Islet precursor cell (in vitro differentiated cells): ENCODE data around the gene MVD.
A peak's percentile ranks its signal among the peaks of the same experiment; 100 is the strongest.

ENCODE experiments used
- DNase-seq: peaks from one replicate; pipeline ENCODE4 v3.0.0-alpha.2; 2018

Gene MVD

GRCh38 chr16:88697116-88697830 is 34.4 kb upstream of the MVD start:
- no peak for DNase-seq

- no peak for DNase-seq
Observed at GRCh38 chr16:88696441-88696840, 33.5 kb upstream of the MVD start.

- no peak for DNase-seq
Observed at GRCh38 chr16:88695753-88696152, 32.9 kb upstream of the MVD start.

DNA sequence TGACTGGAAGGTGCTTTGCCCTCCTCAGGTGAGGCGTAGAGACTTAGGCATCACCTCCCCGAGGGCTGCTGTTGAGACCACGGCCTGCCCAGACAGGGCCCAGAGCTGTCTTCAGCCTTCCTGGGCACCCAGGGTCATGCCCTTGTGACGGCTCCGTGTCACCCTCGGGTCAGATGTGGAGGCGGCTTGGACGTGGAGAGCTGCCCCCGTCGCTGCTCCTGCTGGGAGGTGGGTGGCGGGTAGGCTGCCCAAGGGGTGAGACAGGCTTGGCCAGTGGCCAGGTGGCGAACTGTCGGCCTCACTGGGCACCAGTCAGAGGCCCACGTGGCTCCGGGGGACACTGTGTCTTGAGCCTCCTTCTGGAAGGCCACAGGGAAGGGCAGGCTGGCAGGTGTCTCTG is 32.3 kb upstream of the MVD start:
- DNase-seq = no peak

DNA sequence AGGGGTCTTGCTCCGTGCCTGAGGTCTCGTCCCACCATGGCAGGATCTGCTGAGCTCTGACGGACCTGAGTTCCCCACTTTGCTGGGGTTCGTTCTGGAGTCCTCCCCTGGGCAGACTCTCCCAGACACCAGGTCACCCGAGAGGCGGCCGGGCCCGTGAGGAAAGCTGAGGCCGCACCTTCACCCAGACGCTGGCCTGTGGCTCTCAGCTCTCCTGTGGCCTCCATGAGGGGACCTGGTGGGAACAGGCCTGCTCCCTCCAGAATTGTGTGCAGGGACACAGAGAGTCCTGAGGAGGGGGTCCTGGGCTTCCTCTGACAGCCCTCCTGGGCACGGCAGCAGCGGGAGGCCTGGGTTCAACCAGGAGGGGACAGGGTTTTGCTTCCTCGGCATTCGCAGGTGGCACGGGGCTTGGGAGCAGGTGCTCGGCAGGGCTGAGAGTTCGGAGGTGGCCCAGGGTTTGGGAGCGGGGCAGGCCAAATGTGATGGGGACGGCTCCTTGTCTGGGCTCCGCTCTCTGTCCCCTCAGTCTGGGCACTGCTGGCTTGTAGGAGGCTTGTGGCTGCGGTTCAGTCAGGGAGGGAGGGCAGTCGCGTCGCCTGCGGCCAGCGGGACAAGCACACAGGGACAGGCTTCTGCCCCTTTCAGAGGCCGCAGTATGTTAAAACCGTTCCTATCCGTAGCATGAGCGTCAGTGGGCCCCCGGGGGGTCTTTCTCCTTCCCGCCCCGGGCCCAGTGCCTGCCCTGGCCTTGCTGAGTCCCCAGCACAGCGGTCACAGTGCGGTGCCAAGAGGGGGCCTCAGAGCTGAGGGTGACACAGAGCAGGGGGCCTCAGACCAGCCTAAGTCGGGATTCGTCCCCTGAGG is 31.6 kb upstream of the MVD start:
- no peak for DNase-seq

DNA sequence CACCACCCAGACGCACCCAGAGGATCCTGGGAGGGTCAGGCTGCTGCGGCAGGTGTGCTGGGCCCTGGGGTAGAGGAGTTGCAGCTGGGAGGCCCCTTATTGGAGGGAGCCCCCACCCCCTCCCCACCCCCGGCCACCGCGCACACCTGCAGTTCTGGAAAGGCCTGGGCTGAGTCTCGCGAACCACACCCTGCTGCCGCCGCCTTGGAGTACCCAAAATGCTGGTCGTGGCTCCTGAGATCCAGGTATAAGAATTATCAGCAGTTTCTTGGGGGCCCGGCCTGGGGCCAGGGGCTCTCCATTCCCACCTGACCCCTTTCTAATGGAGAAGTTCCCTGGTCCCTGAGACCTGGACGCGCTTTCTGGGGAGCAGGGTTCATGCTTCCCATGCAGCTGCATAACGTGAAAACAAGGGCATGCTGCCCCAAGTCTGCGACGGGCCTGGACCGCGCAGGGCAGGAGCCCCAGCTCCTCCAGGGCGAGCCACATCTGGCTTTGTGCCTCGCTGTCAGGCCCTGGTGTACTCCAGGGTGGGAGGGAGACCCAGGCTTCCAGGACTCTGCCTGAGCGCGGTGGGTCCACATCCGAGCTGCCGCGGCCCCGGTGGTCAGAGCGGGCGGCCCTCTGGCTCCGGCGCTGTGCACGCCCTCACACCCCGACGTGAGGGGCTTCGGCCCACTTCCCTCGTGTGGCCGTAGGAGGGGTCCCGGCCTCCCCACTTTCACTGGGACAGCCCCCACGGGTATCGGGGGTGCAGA is 30.7 kb upstream of the MVD start:
- DNase-seq = no peak

DNA sequence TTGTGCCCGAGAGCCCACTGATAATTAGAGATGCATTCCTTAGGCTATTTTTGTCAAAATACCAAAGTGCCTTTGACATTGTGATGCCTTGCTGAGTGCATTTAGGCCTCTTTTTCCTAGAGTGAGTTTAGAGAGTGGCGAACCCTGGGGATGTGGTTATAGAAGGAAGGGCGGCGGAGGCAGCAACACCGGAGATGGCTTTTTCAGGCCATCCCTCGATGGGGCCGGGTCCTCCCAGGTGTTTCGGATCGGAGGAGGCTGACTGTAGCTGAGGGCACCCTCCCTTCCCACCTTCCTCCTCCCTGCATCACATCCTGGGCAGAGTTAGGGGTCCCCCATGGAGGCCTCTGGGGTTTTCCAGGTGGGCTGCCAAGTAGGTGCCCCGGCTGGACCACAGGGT is 30.0 kb upstream of the MVD start:
- no peak for DNase-seq

DNA sequence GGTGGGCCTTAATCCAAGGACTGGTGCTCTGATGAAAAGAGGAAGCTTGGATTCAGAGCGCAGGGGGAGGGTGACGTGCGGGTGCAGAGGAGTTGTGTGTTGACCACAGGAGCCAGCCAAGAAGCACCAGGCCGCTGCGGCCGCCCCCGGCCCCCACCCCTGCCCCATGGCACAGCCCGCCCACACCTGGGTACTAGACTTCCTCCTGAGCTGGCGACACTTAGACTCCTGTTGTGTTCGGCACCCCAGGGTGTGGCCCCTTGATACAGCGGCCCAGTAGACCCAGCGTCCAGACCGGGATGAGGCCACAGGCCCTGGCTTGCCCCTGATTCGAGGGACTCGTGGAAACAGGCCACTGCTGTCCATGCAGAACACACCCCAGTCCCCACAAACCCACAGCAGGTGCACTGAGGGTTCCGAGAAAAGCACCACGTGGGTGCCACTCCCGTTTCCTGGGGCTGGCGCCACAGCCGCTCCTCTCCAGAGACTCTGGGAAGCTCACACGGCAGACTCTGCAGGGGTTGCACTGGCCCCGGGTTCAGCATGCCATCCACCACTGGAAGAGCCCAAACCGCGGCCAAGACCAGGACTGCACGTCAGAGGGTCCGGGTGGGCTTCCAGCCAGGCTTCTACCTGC is 29.2 kb upstream of the MVD start:
- no peak for DNase-seq

GRCh38 chr16:88691129-88691813 is 28.4 kb upstream of the MVD start:
- DNase-seq = no peak

DNA sequence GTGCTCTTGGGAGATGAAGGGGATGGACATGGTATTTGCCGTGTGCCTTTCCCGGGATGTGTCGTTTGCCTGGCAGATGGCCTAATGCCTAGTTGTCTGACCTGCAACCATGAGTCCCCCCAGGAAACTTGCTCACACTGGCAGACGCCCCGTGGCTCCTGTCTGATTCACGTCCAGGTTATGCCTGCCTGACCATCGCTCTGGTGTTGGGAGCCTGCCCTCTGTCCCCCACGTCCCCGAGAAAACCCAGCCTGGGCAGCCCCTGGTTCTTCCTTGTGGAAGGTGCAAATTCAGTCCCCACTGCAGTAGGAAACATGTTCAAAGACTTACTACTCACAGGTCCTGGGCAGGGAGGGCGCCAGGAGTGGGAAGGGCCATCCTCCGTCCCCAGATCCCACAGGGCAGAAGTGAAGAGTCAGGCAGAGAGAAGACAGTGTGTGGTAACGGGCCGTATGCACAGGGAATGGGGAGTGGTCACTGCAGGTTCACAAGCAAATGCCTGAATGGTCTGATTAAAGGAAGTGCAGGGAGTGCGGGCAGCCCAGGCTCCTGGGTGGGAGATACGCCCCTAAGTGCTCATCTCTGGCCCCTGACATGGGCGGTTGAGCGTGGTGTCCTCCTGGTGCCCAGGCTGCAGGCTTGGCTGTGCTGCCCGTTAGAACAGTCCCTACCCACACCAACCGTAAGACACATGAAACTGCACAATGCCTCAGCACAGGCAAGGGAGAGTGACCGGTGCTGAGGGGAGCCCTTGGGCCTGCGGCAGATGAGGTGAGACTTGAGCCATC is 27.6 kb upstream of the MVD start:
- DNase-seq = no peak

GRCh38 chr16:88688013-88688778 is 25.3 kb upstream of the MVD start:
- DNase-seq = no peak

GRCh38 chr16:88687676-88688012 is 24.8 kb upstream of the MVD start:
- DNase-seq = no peak

- DNase-seq = no peak
Observed at GRCh38 chr16:88687254-88687576, 24.3 kb upstream of the MVD start.

DNA sequence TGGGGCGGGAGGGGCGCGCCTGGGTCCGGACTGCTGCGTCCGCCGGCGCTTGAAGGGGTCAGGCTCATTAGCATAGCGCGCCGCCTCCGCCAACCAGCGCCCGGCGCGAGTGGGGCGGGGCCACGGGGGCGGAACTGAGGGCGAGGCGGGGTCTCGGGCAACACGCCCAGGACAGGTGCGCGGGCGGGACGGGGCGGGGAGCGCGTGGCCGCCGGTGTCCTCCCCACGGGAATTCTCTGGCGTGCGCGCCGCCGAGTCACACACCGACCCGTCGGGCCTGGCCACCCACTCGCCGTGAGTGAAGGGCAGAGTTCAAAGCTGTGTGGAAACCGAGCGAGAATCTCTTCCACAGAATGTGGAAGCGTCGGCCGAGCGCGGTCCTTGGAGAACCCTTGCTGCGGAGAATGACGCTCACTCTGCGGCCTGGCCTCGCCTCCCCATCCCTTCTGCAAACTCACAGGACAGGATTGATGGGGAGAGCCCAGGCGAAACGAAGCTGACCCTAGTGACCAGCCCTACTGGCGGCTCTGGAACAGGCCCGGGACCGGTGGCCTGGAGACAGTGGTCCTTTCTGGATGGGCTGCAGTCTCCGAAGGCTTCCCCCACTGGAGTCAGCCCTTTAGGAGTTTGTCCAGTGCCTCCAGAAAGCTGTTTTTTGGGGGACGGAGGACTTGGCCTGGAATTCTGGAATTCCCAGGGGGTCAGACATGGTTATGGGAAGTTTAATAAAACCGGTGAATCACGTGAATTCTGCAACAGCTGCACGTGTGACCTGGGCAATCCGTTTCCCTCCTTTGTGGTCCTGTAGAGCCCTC is 23.8 kb upstream of the MVD start, which contains the start of gene SNAI3:
Gene SNAI3, minus strand, starts transcription at position 69 of the 815 bp plus-strand sequence. CDS start 101 bp downstream, outside the sequence.
- peak; percentile 95 for DNase-seq

DNA sequence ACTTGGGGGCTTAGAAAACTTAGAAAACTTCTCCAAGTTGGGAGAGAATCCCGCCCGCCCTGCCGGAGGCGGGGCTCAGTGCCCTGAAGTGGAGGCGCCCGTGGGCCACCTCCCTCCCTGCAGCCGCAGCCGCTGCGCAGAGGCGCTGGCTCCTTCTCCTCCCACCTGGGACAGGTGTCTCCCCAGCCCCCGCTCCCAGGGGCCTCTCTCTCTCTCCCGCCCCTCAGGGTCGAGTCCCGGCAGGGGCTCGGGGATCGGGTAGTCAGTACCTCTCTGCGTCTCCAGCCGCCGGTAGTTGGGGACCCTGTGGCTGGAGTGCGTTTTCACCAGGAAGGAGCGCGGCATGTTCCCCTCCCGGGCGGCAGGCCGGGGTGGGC is 23.2 kb upstream of the MVD start:
- DNase-seq = no peak

DNA sequence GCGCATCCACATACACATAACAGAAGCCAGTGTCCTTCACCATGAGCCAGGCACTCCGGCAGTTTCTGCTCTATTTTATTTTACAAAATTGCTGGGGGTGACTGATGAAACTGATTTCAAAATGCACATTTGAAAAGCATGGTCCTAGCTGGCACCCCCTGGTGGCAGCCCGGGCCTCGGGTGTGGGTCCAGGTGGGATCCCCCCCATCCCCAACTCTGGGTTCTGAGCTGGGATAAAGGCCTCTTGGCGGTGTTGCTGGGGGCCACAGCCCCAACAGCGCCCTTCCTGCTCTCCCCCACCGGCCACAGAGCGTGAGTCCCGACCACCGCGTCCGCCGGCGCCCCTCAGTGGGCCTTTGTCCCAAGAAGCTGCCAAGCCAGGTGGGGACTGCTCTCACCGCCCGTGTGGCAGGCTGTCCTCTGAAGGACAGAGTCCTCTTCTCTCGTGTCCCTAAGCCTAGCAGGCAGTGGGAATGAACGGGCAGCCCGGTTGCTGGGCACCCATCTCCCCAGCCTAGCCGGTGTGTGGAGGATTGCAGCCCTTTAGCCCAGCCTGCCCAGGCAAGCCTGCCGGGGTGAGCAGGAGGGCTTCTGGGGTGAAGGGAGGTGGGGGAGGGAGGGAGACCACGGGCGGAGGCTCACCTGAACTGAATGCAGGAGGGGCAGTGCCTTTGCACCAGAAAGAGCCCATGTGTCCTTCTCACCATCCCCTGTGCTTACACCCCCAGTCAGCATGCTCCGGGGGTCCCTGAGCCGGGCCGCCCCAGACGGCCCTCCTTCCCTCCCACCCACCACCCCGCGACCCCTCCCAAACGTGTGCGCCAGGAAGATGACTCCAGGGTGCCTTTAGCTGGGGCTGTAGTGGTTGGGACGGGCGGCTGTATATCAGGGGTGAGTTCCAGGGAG is 22.5 kb upstream of the MVD start:
- no peak for DNase-seq

DNA sequence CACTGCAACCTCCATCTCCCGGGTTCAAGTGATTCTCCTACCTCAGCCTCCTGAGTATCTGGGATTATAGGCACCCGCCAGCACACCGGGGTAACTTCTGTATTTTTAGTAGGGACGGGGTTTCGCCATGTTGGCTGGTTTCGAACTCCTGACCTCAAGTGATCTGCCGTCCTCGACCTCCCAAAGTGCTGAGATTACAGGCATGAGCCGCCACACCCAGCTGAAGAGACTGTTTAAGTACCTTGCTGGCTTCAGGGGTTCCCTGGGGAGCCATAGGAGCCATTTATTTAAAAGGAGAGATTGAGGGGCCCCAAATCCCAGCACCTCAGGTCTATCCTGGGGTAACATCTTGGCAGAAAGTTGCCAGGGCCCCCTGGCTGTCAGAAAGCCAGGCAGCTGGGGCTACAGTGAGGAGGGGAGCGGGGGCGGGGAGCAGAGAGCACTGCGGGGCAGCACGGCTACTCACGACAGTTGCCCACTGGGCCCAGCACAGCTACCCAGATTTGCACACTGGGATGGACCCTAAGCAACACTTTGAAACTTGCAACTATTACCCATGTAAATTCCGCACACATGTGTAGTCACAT is 21.8 kb upstream of the MVD start:
- no peak for DNase-seq

GRCh38 chr16:88681709-88682451 is 19.0 kb upstream of the MVD start:
- DNase-seq = no peak
